MCF 10A (cell line): ENCODE measurements around the gene GFM2. TPM values are rescaled to one million over a fixed set of nuclear protein-coding genes. Genes with fewer than 3 reads are reported as not detected.

Experiments
- Bru-seq: library from RNA; stranded (reverse); fragments of 400-500 nt; gene quantifications from one replicate; lab custom pipeline; 2021; lab: Mats Ljungman, UMichigan
- BruChase-seq, 2 experiments: library from RNA; stranded (reverse); fragments of 400-500 nt; gene quantifications; one replicate each; lab custom pipeline; 2021; lab: Mats Ljungman, UMichigan
- BruUV-seq: library from RNA; stranded (reverse); fragments of 400-500 nt; replicated peaks from 2 replicates; lab custom pipeline; 2021; lab: Mats Ljungman, UMichigan
- CTCF ChIA-PET: fragments of 300-600 bp; sonication (Branson Sonifier 250); formaldehyde crosslinking; extraction: SDS; loops from one replicate; lab custom pipeline; 2021; ENCODE audit warnings: antibody characterized with exemption, inconsistent platforms; lab: Yijun Ruan, JAX
- POLR2A ChIA-PET: fragments of 300-600, 350-650 bp; sonication (Branson Sonifier 250); formaldehyde crosslinking; extraction: SDS; loops from one replicate; lab custom pipeline; 2020; ENCODE audit warnings: antibody characterized with exemption, inconsistent platforms; lab: Yijun Ruan, JAX
- DNase-seq: peaks from one replicate; pipeline ENCODE4 v3.0.0-alpha.2; 2018; ENCODE audit not compliant: unreplicated experiment
- H3K27ac Mint-ChIP-seq: one replicate; pipeline ENCODE4 v1.8.0; 2022; ENCODE audit warnings: mild to moderate bottlenecking, low read depth, mixed read lengths; ENCODE audit not compliant: unreplicated experiment
- H3K27me3 Mint-ChIP-seq: one replicate; pipeline ENCODE4 v1.8.0; 2022; ENCODE audit warnings: mixed read lengths; ENCODE audit not compliant: insufficient read depth, unreplicated experiment
- H3K36me3 Mint-ChIP-seq: one replicate; pipeline ENCODE4 v1.8.0; 2022; ENCODE audit warnings: mild to moderate bottlenecking, moderate library complexity, mixed read lengths; ENCODE audit not compliant: insufficient read depth, unreplicated experiment
- H3K4me1 Mint-ChIP-seq: one replicate; pipeline ENCODE4 v1.8.0; 2022; ENCODE audit warnings: mixed read lengths; ENCODE audit not compliant: insufficient read depth, unreplicated experiment
- H3K4me3 Mint-ChIP-seq: one replicate; pipeline ENCODE4 v1.8.0; 2022; ENCODE audit warnings: mild to moderate bottlenecking, moderate library complexity, mixed read lengths; ENCODE audit not compliant: unreplicated experiment
- H3K9me3 Mint-ChIP-seq: one replicate; pipeline ENCODE4 v1.8.0; 2022; ENCODE audit warnings: mixed read lengths; ENCODE audit not compliant: unreplicated experiment
- intact Hi-C: fragments of 100-400 bp; cut with micrococcal nuclease; formaldehyde crosslinking; loops from 2 replicates; pipeline ENCODE4 v1.14.1; 2022
- long read RNA-seq: library from polyadenylated mRNA; stranded (forward); transcript quantifications from one replicate; pipeline ENCODE4 v2.0.0, GENCODE V29; 2022
- total RNA-seq: library from RNA; stranded (reverse); gene quantifications from 2 replicates; pipeline ENCODE4 v1.2.3, GENCODE V29; 2022
- TF ChIP-seq, protein P1 (sequence below): fragments of 200-600 bp; IDR thresholded peaks from one replicate; pipeline ENCODE4 v1.8.0; 2022; ENCODE audit warnings: antibody characterized with exemption, mild to moderate bottlenecking; ENCODE audit not compliant: unreplicated experiment

GFM2 gene, protein sequence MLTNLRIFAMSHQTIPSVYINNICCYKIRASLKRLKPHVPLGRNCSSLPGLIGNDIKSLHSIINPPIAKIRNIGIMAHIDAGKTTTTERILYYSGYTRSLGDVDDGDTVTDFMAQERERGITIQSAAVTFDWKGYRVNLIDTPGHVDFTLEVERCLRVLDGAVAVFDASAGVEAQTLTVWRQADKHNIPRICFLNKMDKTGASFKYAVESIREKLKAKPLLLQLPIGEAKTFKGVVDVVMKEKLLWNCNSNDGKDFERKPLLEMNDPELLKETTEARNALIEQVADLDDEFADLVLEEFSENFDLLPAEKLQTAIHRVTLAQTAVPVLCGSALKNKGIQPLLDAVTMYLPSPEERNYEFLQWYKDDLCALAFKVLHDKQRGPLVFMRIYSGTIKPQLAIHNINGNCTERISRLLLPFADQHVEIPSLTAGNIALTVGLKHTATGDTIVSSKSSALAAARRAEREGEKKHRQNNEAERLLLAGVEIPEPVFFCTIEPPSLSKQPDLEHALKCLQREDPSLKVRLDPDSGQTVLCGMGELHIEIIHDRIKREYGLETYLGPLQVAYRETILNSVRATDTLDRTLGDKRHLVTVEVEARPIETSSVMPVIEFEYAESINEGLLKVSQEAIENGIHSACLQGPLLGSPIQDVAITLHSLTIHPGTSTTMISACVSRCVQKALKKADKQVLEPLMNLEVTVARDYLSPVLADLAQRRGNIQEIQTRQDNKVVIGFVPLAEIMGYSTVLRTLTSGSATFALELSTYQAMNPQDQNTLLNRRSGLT
- total RNA-seq = 26.4 and 31.9 TPM in 2 replicates
- Bru-seq, nascent RNA = percentile 81 among the genes with signal in this experiment
- BruChase-seq, experiment 1, labeled RNA remaining after a 6-hour chase = percentile 78 among the genes with signal in this experiment
- percentile 84 among the genes with signal in this experiment for BruChase-seq, experiment 2, labeled RNA remaining after a 2-hour chase
- long read RNA-seq, transcript GFM2-201 (21 exons, 3,249 nt) = major isoform, 46 of 85 reads
- long read RNA-seq, partial matches to known transcripts = 9 of 85 reads
- long read RNA-seq, other reads (novel, unspliced or antisense) = 25 of 85 reads

DNA sequence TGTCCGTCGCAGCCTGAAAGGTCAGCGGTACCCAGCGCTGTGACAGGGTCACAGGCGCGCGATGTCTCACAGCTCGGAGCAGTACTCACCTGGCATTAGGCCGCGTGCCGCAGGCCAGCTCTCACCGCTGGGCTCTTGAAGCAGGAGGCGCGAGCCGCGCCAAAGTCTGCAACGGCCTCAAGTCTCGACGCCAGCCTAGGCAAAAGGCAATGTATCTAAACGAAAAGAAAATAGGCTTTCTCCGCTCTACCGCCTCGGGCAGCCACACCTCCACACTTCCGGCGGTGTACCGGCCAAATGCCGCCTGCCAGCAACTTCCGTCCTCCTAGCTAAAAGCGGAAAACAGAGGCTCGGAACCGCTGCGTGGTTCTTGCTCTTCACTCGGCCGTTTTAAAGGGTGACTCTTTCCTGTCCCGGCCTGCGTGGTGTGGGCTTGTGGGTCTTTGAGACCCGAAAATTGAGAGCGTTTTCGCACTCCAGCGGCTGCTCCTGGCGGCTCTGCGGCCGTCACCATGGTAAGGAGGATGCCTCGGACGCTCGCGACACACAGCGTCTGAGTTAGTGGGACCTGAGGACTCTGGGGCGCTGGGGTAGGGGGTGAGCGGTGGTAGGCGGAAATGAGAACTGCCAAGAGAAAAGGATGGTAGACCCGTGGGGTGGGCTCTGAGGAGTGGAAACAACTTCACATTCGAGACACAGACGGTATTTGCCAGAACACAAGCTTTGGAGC is at the start of gene GFM2, which contains the start of gene NSA2:
Gene GFM2 (minus strand): TSS at position 269 of the 730 bp plus-strand sequence. CDS start 3,375 bp downstream, outside the sequence.
Gene NSA2 (plus strand): TSS at position 401 of the 730 bp plus-strand sequence. CDS start 112 bp downstream, at position 513.
- Mint-ChIP-seq H3K4me1 (peaks cover 20% of the 10 kb centered on the region), H3K27ac (peak within 1 kb of the TSS; percentile 92), H3K4me3 (peak within 1 kb of the TSS; percentile 98), H3K9me3 (no peaks in the 10 kb centered on the region), H3K36me3 (peaks cover 44% of the 10 kb centered on the region), H3K27me3 (no peaks in the 10 kb centered on the region)
- intact Hi-C loops = loop anchor here (1.0 to 10.0 kb wide), 5 partner anchors 95 to 568 kb away; partner anchors contain the start of gene HMGCR
- peak; percentile 94 for DNase-seq
- TF ChIP-seq, protein P1, sequence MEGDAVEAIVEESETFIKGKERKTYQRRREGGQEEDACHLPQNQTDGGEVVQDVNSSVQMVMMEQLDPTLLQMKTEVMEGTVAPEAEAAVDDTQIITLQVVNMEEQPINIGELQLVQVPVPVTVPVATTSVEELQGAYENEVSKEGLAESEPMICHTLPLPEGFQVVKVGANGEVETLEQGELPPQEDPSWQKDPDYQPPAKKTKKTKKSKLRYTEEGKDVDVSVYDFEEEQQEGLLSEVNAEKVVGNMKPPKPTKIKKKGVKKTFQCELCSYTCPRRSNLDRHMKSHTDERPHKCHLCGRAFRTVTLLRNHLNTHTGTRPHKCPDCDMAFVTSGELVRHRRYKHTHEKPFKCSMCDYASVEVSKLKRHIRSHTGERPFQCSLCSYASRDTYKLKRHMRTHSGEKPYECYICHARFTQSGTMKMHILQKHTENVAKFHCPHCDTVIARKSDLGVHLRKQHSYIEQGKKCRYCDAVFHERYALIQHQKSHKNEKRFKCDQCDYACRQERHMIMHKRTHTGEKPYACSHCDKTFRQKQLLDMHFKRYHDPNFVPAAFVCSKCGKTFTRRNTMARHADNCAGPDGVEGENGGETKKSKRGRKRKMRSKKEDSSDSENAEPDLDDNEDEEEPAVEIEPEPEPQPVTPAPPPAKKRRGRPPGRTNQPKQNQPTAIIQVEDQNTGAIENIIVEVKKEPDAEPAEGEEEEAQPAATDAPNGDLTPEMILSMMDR = no peak
- BruUV-seq = no TSS peak
- POLR2A ChIA-PET = interaction anchor here (0.6 to 2.9 kb wide), 38 partner anchors 8 to 1929 kb away, joined by 3 to 20 read pairs (median 4); partner anchors contain the start of genes ENC1, FAM169A and HMGCR
- CTCF ChIA-PET = interaction anchor here (0.6 to 2.0 kb wide), 22 partner anchors 9 to 1215 kb away, joined by 3 to 11 read pairs (median 3); partner anchors contain the start of gene ANKRA2

DNA sequence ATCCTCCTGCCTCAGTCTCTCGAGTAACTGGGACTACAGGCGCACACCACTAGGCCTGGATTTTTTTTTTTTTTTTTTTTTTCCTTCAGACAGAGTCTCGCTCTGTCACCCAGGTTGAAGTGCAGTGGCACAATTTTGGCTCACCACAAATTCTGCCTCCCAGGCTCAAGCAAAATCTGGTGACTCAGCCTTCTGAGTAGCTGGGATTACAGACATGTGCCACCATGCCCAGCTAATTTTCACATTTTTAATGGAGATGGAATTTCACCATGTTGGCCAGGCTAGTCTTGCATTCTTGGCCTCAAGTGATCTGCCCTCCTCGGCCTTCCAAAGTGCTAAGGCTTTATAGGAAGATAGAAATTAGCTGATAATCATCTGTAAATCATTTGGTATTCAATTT is 44.0 kb upstream of the GFM2 start:
- H3K4me3 Mint-ChIP-seq = no peak overlapping the region
- intact Hi-C loops = loop anchor here (5.0 kb wide), 1 partner anchor 41 kb away; no protein-coding TSS in a partner anchor
- no peaks in the 10 kb centered on the region for H3K4me1 Mint-ChIP-seq
- peak; percentile 89 for DNase-seq
- peak overlapping the region; percentile 27 for H3K27ac Mint-ChIP-seq
- CTCF ChIA-PET = interaction anchor here (0.5 to 1.1 kb wide), 4 partner anchors 10 to 133 kb away, joined by 3 to 4 read pairs (median 3); no protein-coding TSS in a partner anchor
- POLR2A ChIA-PET = interaction anchor here (0.6 to 1.3 kb wide), 8 partner anchors 12 to 1335 kb away, joined by 3 to 10 read pairs (median 4); no protein-coding TSS in a partner anchor
- no peaks in the 10 kb centered on the region for H3K9me3 Mint-ChIP-seq
- peaks cover 5% of the 10 kb centered on the region for H3K36me3 Mint-ChIP-seq
- no peaks in the 10 kb centered on the region for H3K27me3 Mint-ChIP-seq
- BruUV-seq = no TSS peak
- TF ChIP-seq, protein P1 = no peak

DNA sequence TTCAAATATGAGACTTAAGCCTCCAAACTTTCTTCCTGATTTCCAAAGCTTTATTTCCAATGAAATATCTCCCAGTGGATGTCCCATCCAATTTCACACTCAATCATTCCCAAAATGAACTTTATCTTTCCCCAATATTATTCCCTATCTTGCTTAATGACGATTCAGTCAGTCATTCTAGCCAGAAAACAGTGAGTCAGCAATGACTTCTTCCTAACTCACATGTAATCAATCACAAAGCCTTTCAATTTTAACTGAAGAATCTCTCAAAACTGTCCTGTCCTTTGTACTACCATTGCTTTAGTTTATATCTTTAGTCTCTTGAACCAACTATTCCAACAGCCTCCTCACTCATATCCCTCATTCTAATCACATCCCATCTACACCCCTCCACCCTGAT is 35.0 kb upstream of the GFM2 start:
- H3K9me3 Mint-ChIP-seq = no peaks in the 10 kb centered on the region
- no peaks in the 10 kb centered on the region for H3K27me3 Mint-ChIP-seq
- H3K27ac Mint-ChIP-seq = no peak overlapping the region
- ChIA-PET POLR2A (interaction anchor here (2.3 kb wide), 1 partner anchor 35 kb away, joined by 7 read pairs; the partner anchor contains the start of genes GFM2 and NSA2), CTCF (interaction anchor here (0.6 to 1.0 kb wide), 2 partner anchors 79 to 118 kb away, joined by 3 read pairs; no protein-coding TSS in a partner anchor)
- intact Hi-C loops = no loop called here
- no TSS peak for BruUV-seq
- H3K4me1 Mint-ChIP-seq = peaks cover 7% of the 10 kb centered on the region
- H3K4me3 Mint-ChIP-seq = no peak overlapping the region
- DNase-seq = peak; percentile 16
- H3K36me3 Mint-ChIP-seq = no peaks in the 10 kb centered on the region
- TF ChIP-seq, protein P1 = no peak
